HL-60 (cell line): ENCODE measurements around the gene VWA3B.
"Not testable (repeated sequence)": the region's sequence is repeated elsewhere in the genome, so short reads cannot be mapped to it uniquely, and the experiment has no call there.

Experiments used
- DNase-seq, 2 experiments: peaks; one replicate each; pipeline ENCODE4 v3.0.0-alpha.2; 2010 to 2020; ENCODE audit warnings: low read depth in 1 of 2, low spot score in 1 of 2
- H3K27ac ChIP-seq: fragments of 250-450 bp; sonication (Bioruptor Pico); replicated peaks from 2 replicates; pipeline ENCODE4 v1.5.1; 2020; ENCODE audit warnings: mild to moderate bottlenecking, moderate library complexity
- H3K27me3 ChIP-seq: fragments of 250-450 bp; sonication (Bioruptor Pico); 2 replicates; pipeline ENCODE4 v1.5.1; 2021; ENCODE audit warnings: mild to moderate bottlenecking, moderate library complexity; ENCODE audit not compliant: insufficient read depth, poor library complexity, severe bottlenecking
- H3K4me3 ChIP-seq: replicated peaks from 2 replicates; pipeline ENCODE4 v1.5.1; 2011; ENCODE audit warnings: mild to moderate bottlenecking, control low read depth, low read length; ENCODE audit not compliant: insufficient read depth
- CTCF ChIP-seq: IDR thresholded peaks from one replicate; pipeline ENCODE4 v1.5.1; 2011; ENCODE audit warnings: low read length, control low read depth, inconsistent platforms; ENCODE audit not compliant: insufficient read depth
- GABPA ChIP-seq: IDR thresholded peaks from 2 replicates; pipeline ENCODE4 v1.6.1; 2012; ENCODE audit warnings: low read depth
- POLR2AphosphoS5 ChIP-seq: IDR thresholded peaks from 2 replicates; pipeline ENCODE4 v1.6.1; 2012; ENCODE audit warnings: low read depth
- SPI1 ChIP-seq: IDR thresholded peaks from 2 replicates; pipeline ENCODE4 v1.6.1; 2012; ENCODE audit warnings: low read depth, mild to moderate bottlenecking, borderline replicate concordance
- TF ChIP-seq, protein P1 (sequence below): IDR thresholded peaks from 2 replicates; pipeline ENCODE4 v1.6.1; 2012; ENCODE audit warnings: low read depth; ENCODE audit not compliant: insufficient replicate concordance

Gene VWA3B

DNA sequence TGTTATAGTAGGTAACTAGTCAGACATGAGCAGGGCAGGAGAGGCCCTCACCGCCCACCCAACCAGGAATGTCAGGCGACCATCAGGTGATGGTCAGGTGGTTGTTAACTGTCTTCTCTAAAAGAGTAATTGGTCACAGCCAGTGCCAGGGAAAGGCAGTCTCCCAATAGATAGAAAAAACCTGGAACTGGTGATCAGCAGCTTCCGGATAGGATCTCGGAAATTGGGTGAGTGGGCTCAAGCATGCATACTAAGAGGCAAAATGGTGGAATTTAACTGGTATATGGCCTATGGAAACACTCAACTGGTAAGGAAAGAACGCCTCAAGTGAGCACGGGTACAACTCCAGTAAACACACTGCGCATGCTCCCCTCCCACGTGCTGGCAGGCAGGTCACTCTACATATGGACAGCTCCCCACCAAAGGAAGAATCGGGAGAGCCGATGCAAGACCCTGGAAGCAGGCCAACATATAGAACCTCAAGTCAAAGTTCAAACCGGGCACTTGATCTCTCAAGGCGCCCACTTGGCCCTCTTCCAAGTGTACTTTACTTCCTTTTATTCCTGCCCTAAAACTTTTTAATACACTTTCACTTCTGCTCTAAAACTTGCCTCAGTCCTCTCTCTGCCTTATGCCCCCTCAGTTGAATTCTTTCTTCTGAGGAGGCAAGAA lies 47.7 kb upstream of the VWA3B start:
- TF ChIP-seq, protein P1, sequence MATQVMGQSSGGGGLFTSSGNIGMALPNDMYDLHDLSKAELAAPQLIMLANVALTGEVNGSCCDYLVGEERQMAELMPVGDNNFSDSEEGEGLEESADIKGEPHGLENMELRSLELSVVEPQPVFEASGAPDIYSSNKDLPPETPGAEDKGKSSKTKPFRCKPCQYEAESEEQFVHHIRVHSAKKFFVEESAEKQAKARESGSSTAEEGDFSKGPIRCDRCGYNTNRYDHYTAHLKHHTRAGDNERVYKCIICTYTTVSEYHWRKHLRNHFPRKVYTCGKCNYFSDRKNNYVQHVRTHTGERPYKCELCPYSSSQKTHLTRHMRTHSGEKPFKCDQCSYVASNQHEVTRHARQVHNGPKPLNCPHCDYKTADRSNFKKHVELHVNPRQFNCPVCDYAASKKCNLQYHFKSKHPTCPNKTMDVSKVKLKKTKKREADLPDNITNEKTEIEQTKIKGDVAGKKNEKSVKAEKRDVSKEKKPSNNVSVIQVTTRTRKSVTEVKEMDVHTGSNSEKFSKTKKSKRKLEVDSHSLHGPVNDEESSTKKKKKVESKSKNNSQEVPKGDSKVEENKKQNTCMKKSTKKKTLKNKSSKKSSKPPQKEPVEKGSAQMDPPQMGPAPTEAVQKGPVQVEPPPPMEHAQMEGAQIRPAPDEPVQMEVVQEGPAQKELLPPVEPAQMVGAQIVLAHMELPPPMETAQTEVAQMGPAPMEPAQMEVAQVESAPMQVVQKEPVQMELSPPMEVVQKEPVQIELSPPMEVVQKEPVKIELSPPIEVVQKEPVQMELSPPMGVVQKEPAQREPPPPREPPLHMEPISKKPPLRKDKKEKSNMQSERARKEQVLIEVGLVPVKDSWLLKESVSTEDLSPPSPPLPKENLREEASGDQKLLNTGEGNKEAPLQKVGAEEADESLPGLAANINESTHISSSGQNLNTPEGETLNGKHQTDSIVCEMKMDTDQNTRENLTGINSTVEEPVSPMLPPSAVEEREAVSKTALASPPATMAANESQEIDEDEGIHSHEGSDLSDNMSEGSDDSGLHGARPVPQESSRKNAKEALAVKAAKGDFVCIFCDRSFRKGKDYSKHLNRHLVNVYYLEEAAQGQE = peak; percentile 34
- TF ChIP-seq CTCF (no peak), GABPA (no peak), SPI1 (no peak), POLR2AphosphoS5 (no peak)
- no peak overlapping the region for H3K27ac ChIP-seq
- no peak overlapping the region for H3K4me3 ChIP-seq
- no peaks in the 10 kb centered on the region for H3K27me3 ChIP-seq
- DNase-seq = peak; percentile 42 to 82

- Histone ChIP-seq H3K27me3 (no peaks in the 10 kb centered on the region), H3K4me3 (no peak overlapping the region), H3K27ac (no peak overlapping the region)
- TF ChIP-seq, protein P1 = no peak
- no peak for TF ChIP-seq CTCF
- DNase-seq = no peak
Measured at GRCh38 chr2:98040331-98040939, 46.5 kb upstream of the VWA3B start.

DNA sequence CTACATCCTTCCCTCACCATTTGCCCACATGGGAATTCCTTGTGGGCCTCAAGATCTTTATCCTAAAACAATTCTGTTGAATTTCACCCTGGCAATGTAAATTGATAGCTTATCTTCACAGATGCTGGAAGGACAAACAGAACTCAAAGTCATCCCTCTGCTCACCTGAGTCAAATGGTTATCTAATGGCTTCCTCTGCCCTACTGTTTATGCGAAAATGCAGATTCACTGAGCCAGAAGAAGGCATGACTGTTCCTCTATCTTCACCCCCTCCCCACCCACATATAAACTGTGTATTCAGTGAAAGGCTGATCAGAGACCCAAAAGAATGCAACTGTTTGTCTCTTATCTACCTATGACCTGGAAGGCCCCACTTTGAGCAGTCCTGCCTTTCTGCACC lies 43.9 kb upstream of the VWA3B start:
- no peak for DNase-seq
- H3K27me3 ChIP-seq = no peaks in the 10 kb centered on the region
- no peak for TF ChIP-seq CTCF
- TF ChIP-seq, protein P1 = no peak
- TF ChIP-seq POLR2AphosphoS5 = no peak
- TF ChIP-seq GABPA = no peak
- TF ChIP-seq SPI1 = no peak
- H3K27ac ChIP-seq = no peak overlapping the region
- no peak overlapping the region for H3K4me3 ChIP-seq

- H3K4me3 ChIP-seq, H3K27ac ChIP-seq, DNase-seq, H3K27me3 ChIP-seq: not testable (repeated sequence)
Measured at GRCh38 chr2:98044730-98045129, 42.2 kb upstream of the VWA3B start.
